Cortex of kidney (tissue), 1 donor: ENCODE data around the gene TWF2.

Source experiments
- DNase-seq: peaks from one replicate; lab custom pipeline; 2025; lab: John Stamatoyannopoulos, UW

TWF2 gene

GRCh38 chr3:52202384-52203077, 36.4 kb downstream of the TWF2 start:
- no peak for DNase-seq

GRCh38 chr3:52200981-52201679, 37.8 kb downstream of the TWF2 start:
- no peak for DNase-seq

DNA sequence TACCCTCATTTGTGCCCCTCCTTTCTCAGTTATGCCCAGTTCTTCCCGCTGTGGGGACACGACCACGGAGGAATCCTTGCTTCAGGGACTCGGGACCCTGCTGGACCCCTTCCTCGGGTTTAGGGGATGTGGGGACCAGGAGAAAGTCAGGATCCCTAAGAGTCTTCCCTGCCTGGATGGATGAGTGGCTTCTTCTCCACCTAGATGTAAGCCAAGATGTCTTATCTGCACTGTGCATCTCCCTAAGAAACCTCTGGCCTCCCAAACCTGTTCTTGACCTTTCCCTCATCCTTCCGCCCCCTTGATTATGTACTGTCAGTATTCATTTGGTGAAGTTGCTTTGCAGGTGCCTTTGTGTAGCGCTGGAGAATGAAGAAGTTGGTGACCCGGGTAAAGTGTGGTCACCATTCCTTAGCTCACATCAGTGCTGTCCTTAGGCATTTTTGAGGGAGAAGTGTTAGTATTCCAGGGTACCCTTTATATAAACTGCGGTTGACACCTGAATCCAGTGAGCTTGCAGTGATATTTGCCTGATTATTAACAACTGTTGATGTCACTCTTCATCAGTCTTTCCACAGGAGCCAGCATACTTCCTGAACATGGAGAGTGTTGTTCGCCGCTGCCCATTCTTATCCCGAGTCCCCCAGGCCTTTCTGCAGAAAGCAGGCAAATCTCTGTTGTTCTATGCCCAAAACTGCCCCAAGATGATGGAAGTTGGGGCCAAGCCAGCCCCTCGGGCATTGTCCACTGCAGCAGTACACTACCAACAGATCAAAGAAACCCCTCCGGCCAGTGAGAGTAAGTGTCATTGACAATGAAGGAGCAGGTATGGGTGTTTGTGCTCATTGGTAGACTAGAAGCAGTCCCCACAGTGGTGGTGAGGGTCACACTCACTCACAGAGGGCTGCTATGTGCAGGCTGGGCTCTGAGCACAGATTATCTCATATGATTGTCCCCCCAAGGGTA, 40.0 kb downstream of the TWF2 start:
- no peak for DNase-seq

- no peak for DNase-seq
Measured at GRCh38 chr3:52197842-52198625, 40.9 kb downstream of the TWF2 start, which contains the start of gene ALAS1. Gene ALAS1, plus strand, starts transcription at chr3:52198160. Its CDS starts 1,082 bp downstream, at chr3:52199242.

DNA sequence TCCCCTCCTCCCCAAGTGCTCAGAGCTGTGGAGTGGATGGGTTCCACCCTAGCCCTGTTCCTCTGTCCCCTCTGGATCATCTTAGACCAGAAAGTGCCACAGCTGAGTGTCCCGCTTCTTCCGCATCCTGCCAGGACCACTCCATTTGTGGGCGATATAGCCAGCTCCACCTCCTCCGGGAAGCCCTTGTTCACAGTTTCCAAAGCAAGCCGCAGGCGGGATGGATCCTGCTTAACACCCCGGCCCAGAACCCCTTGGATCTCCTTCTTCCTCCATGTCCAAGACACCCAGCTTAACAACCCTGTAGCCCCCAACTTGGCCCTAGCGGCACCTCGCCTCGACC, 41.5 kb downstream of the TWF2 start:
- no peak for DNase-seq

DNA sequence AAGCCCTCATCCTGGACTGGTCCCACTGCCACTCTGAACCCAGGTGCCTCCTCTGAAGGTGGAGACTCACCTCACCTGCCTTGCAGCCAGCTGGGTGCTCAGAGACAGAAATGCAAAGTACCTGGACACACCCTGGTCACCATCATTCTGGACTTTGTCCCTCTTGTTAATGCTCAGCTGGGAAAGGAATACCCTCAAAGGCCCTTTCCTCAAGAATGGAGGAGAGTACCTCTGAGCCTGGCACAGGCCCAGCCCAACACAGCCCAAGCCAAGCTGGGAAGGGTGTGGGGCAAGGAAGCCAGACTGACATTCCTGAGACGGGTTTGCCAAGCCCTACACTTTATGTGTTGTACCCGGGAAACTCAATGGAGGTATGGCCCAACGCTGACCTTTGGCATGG, 42.0 kb downstream of the TWF2 start:
- DNase-seq, result no peak

GRCh38 chr3:52195823-52196331, 43.1 kb downstream of the TWF2 start:
- no peak for DNase-seq

GRCh38 chr3:52195291-52195597, 43.7 kb downstream of the TWF2 start:
- DNase-seq, result no peak

DNA sequence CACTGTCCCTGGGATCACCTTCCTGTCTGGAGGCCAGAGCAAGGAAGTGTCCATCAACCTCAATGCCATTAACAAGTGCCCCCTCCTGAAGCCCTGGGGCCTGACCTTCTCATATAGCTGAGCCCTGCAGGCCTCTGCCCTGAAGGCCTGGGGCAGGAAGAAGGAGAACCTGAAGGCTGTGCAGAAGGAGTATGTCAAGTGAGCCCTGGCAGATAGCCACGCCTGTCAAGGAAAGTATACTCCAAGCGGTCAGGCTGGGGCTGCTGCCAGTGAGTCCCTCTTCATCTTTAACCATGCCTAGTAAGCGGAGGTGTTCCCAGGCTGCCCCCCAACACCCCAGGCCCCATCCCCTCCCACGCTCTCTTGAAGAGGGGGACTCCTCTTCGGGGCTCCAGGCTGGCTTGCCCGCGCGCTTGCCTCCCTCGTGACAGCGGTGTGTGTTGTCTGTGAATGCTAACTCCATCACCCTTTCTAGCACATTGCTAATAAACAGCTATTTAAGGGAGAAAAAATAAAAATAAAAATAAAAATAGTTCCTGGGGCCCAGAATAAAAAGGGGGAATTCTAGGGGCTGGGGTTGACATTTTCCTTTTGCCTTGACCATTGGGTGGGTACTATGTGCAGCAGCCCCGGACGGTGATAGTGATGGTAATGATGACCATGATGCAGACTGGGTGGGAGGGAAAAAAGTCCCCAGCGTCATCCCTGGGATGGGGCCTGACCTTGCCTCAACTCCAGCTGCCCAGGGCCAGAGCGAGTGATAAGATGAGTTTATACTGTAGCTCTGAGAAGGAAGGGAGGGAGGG, 44.3 kb downstream of the TWF2 start:
- DNase-seq, result no peak

GRCh38 chr3:52193065-52193464, 45.9 kb downstream of the TWF2 start:
- no peak for DNase-seq

DNA sequence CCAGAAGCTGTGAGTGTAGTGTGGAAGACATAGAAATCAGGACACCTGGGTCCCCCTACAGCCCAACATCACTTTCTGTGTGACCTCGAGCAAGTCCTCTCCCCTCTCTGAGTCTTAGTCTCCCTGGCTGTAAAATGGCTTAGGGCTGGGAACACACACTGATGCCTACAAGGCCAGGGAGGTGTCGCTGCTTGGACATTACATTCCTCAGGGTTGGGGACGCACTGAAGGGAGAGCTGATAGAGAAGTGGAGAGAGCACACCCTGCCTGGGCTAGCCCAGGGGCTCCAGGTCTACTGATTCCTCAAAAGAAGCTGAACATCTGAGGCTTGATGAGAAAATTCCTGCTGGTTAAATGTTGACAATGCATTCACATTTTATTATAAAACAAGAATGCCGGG, 47.3 kb downstream of the TWF2 start:
- no peak for DNase-seq

DNA sequence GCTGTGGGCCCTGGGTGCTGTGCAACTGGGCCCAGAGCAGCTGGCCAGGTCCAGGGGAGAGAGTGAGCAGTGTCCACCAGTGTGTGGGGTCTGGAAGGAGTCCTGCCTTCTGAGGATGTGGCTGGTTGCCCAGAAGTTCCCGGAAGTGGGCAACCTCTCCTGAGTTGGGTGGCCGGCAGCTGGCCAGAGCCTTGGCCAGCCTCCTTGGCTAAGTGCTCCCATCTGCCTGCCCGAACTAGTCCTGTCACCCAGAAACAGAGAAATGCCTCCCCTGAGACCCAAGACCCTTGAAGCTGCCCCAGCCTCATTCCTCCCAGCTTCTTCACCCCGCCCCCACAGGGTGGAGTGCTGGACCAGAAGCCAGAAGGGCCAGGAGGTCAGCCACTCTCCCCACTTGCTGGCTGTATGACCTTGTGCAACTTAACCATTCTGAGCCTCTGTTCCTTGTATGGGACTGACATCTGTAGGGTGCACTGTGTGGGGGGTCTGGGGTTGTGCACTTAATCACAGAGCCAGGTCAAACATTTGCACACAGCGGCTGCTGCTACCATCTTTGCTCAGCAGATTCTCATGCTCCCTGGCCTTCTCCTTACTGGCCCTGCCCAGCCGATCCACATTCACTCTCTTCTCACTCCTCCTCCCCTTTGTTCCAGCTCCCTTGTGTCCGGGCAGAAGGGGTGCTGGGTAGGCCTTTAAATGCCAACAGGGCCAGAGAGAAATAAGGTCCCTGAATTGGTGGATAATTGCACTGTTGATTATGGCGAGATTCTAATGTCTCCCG, 48.5 kb downstream of the TWF2 start:
- DNase-seq, result no peak

- DNase-seq, result no peak
Measured at GRCh38 chr3:52188556-52188955, 50.4 kb downstream of the TWF2 start.

DNA sequence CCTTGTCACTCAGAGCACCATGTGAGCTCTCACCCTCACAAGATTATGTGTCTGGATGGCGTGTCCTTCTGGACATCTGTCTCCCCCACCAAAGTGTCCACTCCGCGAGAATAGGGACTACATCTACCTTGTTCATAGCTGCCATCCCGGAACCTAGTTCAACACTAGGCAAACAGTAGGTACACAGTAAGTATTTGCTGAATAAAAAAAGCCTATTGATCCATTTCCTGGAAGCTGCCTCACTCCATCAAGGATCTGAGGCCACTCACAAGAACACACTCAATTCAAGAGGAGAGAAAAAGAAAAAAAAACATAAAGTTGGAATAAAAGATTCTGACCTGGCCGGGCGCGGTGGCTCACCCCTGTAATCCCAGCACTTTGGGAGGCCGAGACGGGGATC, 52.2 kb downstream of the TWF2 start:
- no peak for DNase-seq

DNA sequence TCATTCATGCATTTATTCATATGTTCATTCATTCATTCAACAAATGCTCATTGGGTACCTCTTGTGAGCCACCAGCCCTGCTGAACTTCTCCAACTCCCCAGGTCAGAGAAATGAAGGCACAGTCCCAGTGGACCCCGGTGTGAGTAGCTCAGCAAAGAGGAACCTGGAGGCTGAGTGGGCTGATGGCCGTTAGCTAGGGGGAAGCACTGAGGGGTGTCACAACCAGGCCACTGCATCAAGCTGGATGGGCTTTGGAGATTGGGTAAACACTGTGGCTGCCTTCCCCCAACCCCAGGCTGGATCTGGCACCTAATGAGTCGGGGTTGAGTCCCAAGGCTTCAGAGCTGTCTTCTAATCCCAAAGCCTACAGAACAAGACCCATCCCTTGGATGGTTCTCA, 53.1 kb downstream of the TWF2 start:
- DNase-seq, result no peak

DNA sequence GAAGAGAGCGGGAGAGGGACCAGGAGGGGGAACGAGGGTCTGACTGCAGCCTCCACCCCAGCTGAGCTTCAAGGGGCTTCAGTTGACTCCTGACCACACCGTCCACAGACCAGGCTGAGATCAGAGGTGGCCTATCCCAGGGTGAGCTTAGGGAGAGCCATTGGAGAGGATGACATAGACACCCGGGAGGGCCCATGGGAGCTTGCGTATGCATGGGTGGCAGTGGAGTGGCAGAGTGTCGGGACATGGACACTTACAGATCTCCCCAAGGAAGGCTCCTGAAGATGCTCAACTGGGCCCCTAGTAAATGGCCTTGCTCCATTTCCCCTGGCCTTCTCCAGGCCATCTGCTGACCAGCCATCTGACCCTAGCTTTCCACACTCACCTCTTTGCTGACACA, 53.6 kb downstream of the TWF2 start:
- no peak for DNase-seq

- DNase-seq, result no peak
Measured at GRCh38 chr3:52184690-52185089, 54.3 kb downstream of the TWF2 start.

GRCh38 chr3:52183786-52184445, 55.0 kb downstream of the TWF2 start:
- DNase-seq, result no peak

DNA sequence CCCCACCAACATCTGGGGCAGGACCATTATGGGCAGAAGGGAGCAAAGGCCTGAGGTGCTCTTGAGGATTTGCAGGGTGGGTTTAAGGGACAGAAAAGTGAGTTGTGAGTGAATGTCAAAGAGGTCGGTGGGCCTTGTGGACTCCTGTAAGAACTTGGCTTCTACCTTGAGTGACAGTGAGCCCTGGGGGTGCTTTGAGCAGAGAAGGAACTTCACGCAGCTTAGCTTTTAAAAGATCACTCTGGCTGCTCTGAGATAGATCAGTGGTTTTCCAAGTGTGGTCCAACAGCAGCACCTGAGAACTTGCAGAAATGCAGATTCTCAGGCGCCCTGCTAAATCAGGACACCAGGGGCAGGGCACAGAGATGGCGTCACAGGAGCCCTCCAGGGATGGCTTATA, 56.3 kb downstream of the TWF2 start:
- no peak for DNase-seq

- DNase-seq, result no peak
Measured at GRCh38 chr3:52182196-52182595, 56.8 kb downstream of the TWF2 start.
